OCI-LY7 (cell line): Measurements from ENCODE around the gene ZHX3. TPM values are rescaled to one million over a fixed set of nuclear protein-coding genes. Genes with fewer than 3 reads are reported as not detected.

Experiments
- BruUV-seq: library from RNA; stranded (reverse); fragments of 400-500 nt; replicated peaks from 2 replicates; lab custom pipeline; 2021; lab: Mats Ljungman, UMichigan
- CTCF ChIA-PET: fragments of 300-600 bp; sonication (Branson Sonifier 250); formaldehyde crosslinking; loops from one replicate; lab custom pipeline; 2022; ENCODE audit warnings: antibody characterized with exemption; ENCODE audit not compliant: unreplicated experiment; lab: Charles Lee
- POLR2A ChIA-PET: fragments of 300-600 bp; sonication (Branson Sonifier 250); formaldehyde crosslinking; loops from one replicate; lab custom pipeline; 2022; ENCODE audit warnings: antibody characterized with exemption; lab: Charles Lee
- DNase-seq: peaks from one replicate; pipeline ENCODE4 v3.0.0-alpha.2; 2015; ENCODE audit warnings: low spot score
- H2AFZ ChIP-seq: fragments of 200-600 bp; sonication (generic), shearing (Covaris generic); 2 replicates; pipeline ENCODE4 v1.6.1; 2014; ENCODE audit warnings: mild to moderate bottlenecking, antibody characterized with exemption, low read length, moderate library complexity
- H3K27ac ChIP-seq: fragments of 200-600 bp; sonication (generic); 2 replicates; pipeline ENCODE4 v1.5.1; 2014; ENCODE audit warnings: mixed run types, low read depth, mild to moderate bottlenecking, moderate library complexity, low read length, inconsistent platforms; ENCODE audit not compliant: poor library complexity, severe bottlenecking
- H3K36me3 ChIP-seq: fragments of 200-600 bp; sonication (generic); 2 replicates; pipeline ENCODE4 v1.6.1; 2014; ENCODE audit warnings: mild to moderate bottlenecking, antibody characterized with exemption, low read length, moderate library complexity, mixed read lengths; ENCODE audit not compliant: insufficient read depth
- H3K4me1 ChIP-seq: fragments of 200-600 bp; sonication (generic); 2 replicates; pipeline ENCODE4 v1.5.1; 2014; ENCODE audit warnings: mild to moderate bottlenecking, low read length; ENCODE audit not compliant: insufficient read depth, poor library complexity, severe bottlenecking
- H3K4me2 ChIP-seq: fragments of 200-600 bp; sonication (generic); 2 replicates; pipeline ENCODE4 v1.6.1; 2014; ENCODE audit warnings: mild to moderate bottlenecking, low read length
- H3K4me3 ChIP-seq: fragments of 200-600 bp; sonication (generic); 2 replicates; pipeline ENCODE4 v1.5.1; 2014; ENCODE audit warnings: mild to moderate bottlenecking, low read depth, low read length; ENCODE audit not compliant: poor library complexity, severe bottlenecking
- H3K79me2 ChIP-seq: fragments of 200-600 bp; sonication (generic); 2 replicates; pipeline ENCODE4 v1.6.1; 2016; ENCODE audit warnings: low read depth, mild to moderate bottlenecking, low read length, moderate library complexity, mixed read lengths; ENCODE audit not compliant: insufficient read depth
- H3K9me2 ChIP-seq: fragments of 200-600 bp; sonication (generic); 2 replicates; pipeline ENCODE4 v1.6.1; 2016; ENCODE audit warnings: mild to moderate bottlenecking, low read length, mixed read lengths; ENCODE audit not compliant: insufficient read depth
- H3K9me3 ChIP-seq: fragments of 200-600 bp; sonication (generic); 2 replicates; pipeline ENCODE4 v1.6.1; 2014; ENCODE audit warnings: mild to moderate bottlenecking, mixed run types, low read length, mixed read lengths
- H4K20me1 ChIP-seq: fragments of 200-600 bp; sonication (generic); 2 replicates; pipeline ENCODE4 v1.6.1; 2014; ENCODE audit warnings: mild to moderate bottlenecking, antibody characterized with exemption, low read length, moderate library complexity, mixed read lengths; ENCODE audit not compliant: insufficient read depth
- CTCF ChIP-seq: fragments of 200-600 bp; sonication (generic); conservative IDR thresholded peaks from 2 replicates; pipeline ENCODE4 v1.5.1; 2014; ENCODE audit warnings: mild to moderate bottlenecking, antibody characterized with exemption, low read length, moderate library complexity, mixed read lengths
- EZH2phosphoT487 ChIP-seq: fragments of 200-600 bp; sonication (generic); IDR thresholded peaks from 2 replicates; pipeline ENCODE4 v1.6.1; 2018; ENCODE audit warnings: low read depth, borderline replicate concordance, mild to moderate bottlenecking, mixed run types, antibody characterized with exemption, low read length, moderate library complexity, mixed read lengths
- intact Hi-C: fragments of 100-400 bp; cut with micrococcal nuclease; formaldehyde crosslinking; loops from one replicate; pipeline ENCODE4 v1.10.0; 2022; ENCODE audit not compliant: unreplicated experiment
- total RNA-seq, 2 experiments: library from RNA; depleted of rRNA in 1 of 2; stranded (reverse); fragments of >200 nt in 1 of 2; shearing (Covaris generic) in 1 of 2; gene quantifications; 2 replicates each; pipeline ENCODE4 v1.2.3, GENCODE V29; 2014 to 2022

ZHX3 gene
- total RNA-seq, 2 experiments from 2014 or later, result 5.8 to 16.9 TPM

GRCh38 chr20:41358230-41358629 is 40.7 kb upstream of the ZHX3 start:
- Histone ChIP-seq H3K9me2 (no peaks in the 10 kb centered on the region), H3K4me2 (no peak overlapping the region), H3K9me3 (no peaks in the 10 kb centered on the region), H3K79me2 (no peaks in the 10 kb centered on the region), H3K4me1 (no peaks in the 10 kb centered on the region), H3K4me3 (no peak overlapping the region), H2AFZ (no peak overlapping the region), H3K27ac (no peak overlapping the region), H4K20me1 (no peaks in the 10 kb centered on the region), H3K36me3 (no peaks in the 10 kb centered on the region)
- ChIA-PET POLR2A (no interaction called here), CTCF (interaction anchor here (0.6 kb wide), 1 partner anchor 139 kb away, joined by 3 read pairs; no protein-coding TSS in a partner anchor)
- DNase-seq, result no peak
- no peak for TF ChIP-seq EZH2phosphoT487
- TF ChIP-seq CTCF, result no peak
- intact Hi-C loops, result no loop called here
- no TSS peak for BruUV-seq

- ChIA-PET POLR2A (no interaction called here), CTCF (no interaction called here)
- Histone ChIP-seq H3K79me2 (no peaks in the 10 kb centered on the region), H3K36me3 (no peaks in the 10 kb centered on the region), H4K20me1 (no peaks in the 10 kb centered on the region), H3K4me1 (no peaks in the 10 kb centered on the region), H3K4me2 (no peak overlapping the region), H3K4me3 (no peak overlapping the region), H3K9me3 (no peaks in the 10 kb centered on the region), H2AFZ (no peak overlapping the region), H3K27ac (no peak overlapping the region), H3K9me2 (no peaks in the 10 kb centered on the region)
- intact Hi-C loops, result no loop called here
- DNase-seq, result peak; percentile 19
- no TSS peak for BruUV-seq
- TF ChIP-seq EZH2phosphoT487, result no peak
- no peak; the same call in 1 of the 2 replicates for TF ChIP-seq CTCF
Measured at GRCh38 chr20:41357424-41358163, 40.1 kb upstream of the ZHX3 start.

GRCh38 chr20:41356951-41357350 is 39.4 kb upstream of the ZHX3 start:
- no peak overlapping the region for H3K4me2 ChIP-seq
- BruUV-seq, result no TSS peak
- H3K79me2 ChIP-seq, result no peaks in the 10 kb centered on the region
- TF ChIP-seq EZH2phosphoT487 (no peak), CTCF (no peak)
- CTCF ChIA-PET, result no interaction called here
- H3K9me3 ChIP-seq, result no peaks in the 10 kb centered on the region
- POLR2A ChIA-PET, result no interaction called here
- no peaks in the 10 kb centered on the region for H3K4me1 ChIP-seq
- H3K4me3 ChIP-seq, result no peak overlapping the region
- H3K9me2 ChIP-seq, result no peaks in the 10 kb centered on the region
- no peaks in the 10 kb centered on the region for H4K20me1 ChIP-seq
- H3K27ac ChIP-seq, result no peak overlapping the region
- no peak for DNase-seq
- H2AFZ ChIP-seq, result no peak overlapping the region
- intact Hi-C loops, result no loop called here
- H3K36me3 ChIP-seq, result no peaks in the 10 kb centered on the region
